ENCODE measurements around the gene BCAR3. TPM values are rescaled to one million over a fixed set of nuclear protein-coding genes. Genes with fewer than 3 reads are reported as not detected.

The BCAR3 gene
- total RNA-seq, 6 donors from 2014 or later, result 26.3 to 48.8 (median 31.9) TPM

DNA sequence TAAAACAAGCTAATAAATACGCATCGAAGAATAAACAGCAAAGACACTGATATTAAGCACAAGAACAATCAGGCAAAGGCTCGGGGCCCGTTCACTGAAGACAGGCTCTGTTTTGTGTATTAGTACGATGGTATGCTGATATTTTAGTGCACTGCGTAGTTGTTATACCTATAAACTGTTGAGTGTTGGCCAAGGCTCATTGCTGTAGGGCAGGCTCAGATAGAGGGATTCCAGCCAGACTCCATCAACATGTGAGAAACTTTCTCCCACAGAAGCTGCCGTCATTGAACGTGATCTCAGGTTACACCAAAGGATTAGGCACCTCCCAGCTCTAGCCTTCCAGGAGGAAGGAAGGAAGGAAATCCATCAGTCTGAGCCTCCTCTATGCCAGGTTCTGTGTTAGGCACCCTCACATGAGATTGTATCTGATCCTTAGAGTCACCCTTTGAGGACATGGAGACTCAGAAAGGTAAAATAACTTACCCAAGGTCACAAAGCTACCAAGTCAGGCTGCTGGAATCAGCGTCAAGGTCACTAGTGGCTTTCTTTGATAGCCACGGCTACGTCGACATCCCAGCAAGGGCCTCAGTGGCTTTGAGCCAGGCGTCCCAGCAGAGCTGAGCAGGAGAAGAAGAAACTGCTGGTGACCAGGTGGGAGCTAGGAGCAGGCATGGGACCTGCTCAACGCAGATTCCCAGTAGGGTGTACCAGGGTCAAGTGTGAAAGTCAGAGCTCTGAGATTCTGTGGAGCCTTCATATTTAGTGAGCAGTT, 14.8 kb downstream of the BCAR3 start:
- Histone ChIP-seq H3K36me3 (peaks cover 0 to 23% (median 0%) of the 10 kb centered on the region in 4 donors), H3K4me1 (peaks cover 59 to 82% (median 65%) of the 10 kb centered on the region in 4 donors), H3K4me3 (no peak overlapping the region), H3K9me3 (no peaks in the 10 kb centered on the region), H3K27ac (peak overlapping the region in 1 of 4 donors; percentile 60), H3K27me3 (no peaks in the 10 kb centered on the region)
- TF ChIP-seq EP300 (IDR thresholded peaks at IDR 0.05) (no peak), POLR2A (IDR thresholded peaks at IDR 0.05) (no peak), POLR2AphosphoS5 (IDR thresholded peaks at IDR 0.05) (no peak)
- TF ChIP-seq, protein P1, sequence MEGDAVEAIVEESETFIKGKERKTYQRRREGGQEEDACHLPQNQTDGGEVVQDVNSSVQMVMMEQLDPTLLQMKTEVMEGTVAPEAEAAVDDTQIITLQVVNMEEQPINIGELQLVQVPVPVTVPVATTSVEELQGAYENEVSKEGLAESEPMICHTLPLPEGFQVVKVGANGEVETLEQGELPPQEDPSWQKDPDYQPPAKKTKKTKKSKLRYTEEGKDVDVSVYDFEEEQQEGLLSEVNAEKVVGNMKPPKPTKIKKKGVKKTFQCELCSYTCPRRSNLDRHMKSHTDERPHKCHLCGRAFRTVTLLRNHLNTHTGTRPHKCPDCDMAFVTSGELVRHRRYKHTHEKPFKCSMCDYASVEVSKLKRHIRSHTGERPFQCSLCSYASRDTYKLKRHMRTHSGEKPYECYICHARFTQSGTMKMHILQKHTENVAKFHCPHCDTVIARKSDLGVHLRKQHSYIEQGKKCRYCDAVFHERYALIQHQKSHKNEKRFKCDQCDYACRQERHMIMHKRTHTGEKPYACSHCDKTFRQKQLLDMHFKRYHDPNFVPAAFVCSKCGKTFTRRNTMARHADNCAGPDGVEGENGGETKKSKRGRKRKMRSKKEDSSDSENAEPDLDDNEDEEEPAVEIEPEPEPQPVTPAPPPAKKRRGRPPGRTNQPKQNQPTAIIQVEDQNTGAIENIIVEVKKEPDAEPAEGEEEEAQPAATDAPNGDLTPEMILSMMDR (IDR thresholded peaks at IDR 0.05), result no peak
- ATAC-seq (ENCODE audit: low FRiP score in 2 of 2), result no peak
- no peak for DNase-seq
- 79 to 89% methylated on average over 13 to 14 of the region's 14 CpGs for WGBS, 2 donors

DNA sequence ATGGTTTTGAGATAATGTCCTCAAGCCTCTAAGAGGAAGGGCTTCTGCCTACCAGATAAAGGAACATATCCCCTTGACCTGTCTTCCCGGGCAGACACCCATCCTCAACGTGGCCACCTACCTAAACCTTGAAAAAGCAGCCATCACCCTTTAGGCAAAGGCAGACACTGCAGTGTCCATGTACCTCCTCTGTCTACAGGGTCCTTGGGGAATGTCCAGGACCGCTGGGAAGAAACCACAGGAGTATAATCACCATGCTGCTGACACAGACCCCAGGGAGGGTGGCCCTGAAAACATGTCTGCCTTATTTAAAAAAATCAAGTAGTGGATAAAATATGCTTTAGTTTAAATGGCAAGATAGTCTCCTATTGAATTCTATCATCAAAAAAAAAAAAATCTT, 16.6 kb downstream of the BCAR3 start:
- no peak for TF ChIP-seq POLR2AphosphoS5 (IDR thresholded peaks at IDR 0.05)
- no peak for TF ChIP-seq POLR2A (IDR thresholded peaks at IDR 0.05)
- TF ChIP-seq, protein P1 (IDR thresholded peaks at IDR 0.05), result no peak
- TF ChIP-seq EP300 (IDR thresholded peaks at IDR 0.05), result no peak
- H3K27me3 ChIP-seq, result no peaks in the 10 kb centered on the region
- H3K36me3 ChIP-seq, result peaks cover 0 to 19% (median 0%) of the 10 kb centered on the region in 4 donors
- no peak for DNase-seq
- 61 to 73% methylated on average over 3 of the region's 3 CpGs for WGBS, 2 donors
- no peak for ATAC-seq (ENCODE audit: low FRiP score in 2 of 2)
- H3K27ac ChIP-seq, result peak overlapping the region; percentile 27 to 68 (median 46)
- H3K4me1 ChIP-seq, result peaks cover 41 to 69% (median 50%) of the 10 kb centered on the region in 4 donors
- no peaks in the 10 kb centered on the region for H3K9me3 ChIP-seq
- no peak overlapping the region for H3K4me3 ChIP-seq

DNA sequence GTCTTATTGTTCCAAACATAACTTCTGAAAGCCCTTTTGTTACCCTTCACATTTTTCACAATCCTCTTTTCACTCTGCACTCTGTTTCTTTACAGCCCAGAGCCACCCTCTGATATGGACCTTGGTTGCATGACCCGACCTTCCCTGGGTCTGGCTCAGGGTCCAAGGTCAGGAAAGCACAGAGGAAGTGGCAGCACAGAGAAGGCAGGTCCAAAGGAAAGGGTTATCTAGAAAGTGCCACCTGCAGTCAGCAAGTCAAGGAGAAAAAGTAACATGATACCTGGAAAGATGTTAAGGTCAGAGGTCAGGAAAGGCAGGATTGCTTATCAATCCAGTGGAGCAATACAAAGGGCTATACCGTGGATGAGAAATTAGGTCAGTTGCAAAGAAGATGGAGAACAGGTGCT, 18.4 kb downstream of the BCAR3 start:
- WGBS, 2 donors, result 93 to 98% methylated on average over 2 of the region's 2 CpGs
- H3K4me3 ChIP-seq, result no peak overlapping the region
- no peaks in the 10 kb centered on the region for H3K27me3 ChIP-seq
- TF ChIP-seq, protein P1 (IDR thresholded peaks at IDR 0.05), result no peak
- TF ChIP-seq POLR2AphosphoS5 (IDR thresholded peaks at IDR 0.05), result no peak
- TF ChIP-seq POLR2A (IDR thresholded peaks at IDR 0.05), result no peak
- TF ChIP-seq EP300 (IDR thresholded peaks at IDR 0.05), result no peak
- DNase-seq (no peak), ATAC-seq (ENCODE audit: low FRiP score in 2 of 2) (no peak)
- peaks cover 30 to 55% (median 41%) of the 10 kb centered on the region in 4 donors for H3K4me1 ChIP-seq
- no peaks in the 10 kb centered on the region for H3K9me3 ChIP-seq
- peaks cover 0 to 25% (median 2%) of the 10 kb centered on the region in 4 donors for H3K36me3 ChIP-seq
- peak overlapping the region in 2 of 4 donors; percentile 61 to 68 for H3K27ac ChIP-seq

DNA sequence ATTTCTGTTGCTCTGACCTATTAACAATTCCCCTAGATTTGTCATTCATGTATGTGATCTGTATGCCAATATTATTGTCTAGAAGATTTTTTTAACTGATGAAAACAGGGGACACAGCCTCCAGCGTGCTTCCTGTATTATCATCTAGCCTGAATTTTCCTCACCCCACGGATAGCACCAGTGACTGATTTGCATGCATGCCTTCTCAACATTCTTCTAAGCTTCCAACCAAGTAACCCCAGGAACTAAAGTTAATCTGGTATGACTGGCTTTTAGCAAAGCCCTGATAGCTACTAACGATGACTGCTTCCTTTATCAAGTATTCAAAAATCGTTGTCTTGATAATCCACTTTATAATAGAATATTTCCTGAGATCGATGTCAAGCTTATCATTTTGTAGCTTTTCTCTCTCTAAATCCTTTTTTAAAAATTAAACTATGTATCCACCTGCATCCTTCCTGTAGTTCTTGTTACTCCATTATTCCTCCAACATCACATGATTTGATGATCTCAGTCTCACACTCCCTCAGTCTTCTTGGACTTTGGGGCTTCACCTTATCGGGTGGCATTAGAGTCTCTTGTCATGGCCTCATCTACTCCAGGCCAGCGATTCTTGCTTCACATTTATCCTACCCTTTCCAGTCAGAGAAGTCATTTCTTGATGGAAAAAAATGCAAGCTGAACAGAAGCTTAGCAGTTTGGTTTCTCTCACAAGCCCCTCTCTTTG, 19.0 kb downstream of the BCAR3 start:
- H3K4me3 ChIP-seq, result no peak overlapping the region
- DNase-seq (no peak), ATAC-seq (ENCODE audit: low FRiP score in 2 of 2) (no peak)
- H3K27ac ChIP-seq, result peak overlapping the region; percentile 26 to 68 (median 53)
- peaks cover 0 to 20% (median 2%) of the 10 kb centered on the region in 4 donors for H3K36me3 ChIP-seq
- TF ChIP-seq, protein P1 (IDR thresholded peaks at IDR 0.05), result no peak
- TF ChIP-seq EP300 (IDR thresholded peaks at IDR 0.05) (no peak), POLR2AphosphoS5 (IDR thresholded peaks at IDR 0.05) (no peak), POLR2A (IDR thresholded peaks at IDR 0.05) (no peak)
- H3K9me3 ChIP-seq, result no peaks in the 10 kb centered on the region
- WGBS, 2 donors, result 67 to 75% methylated on average over 7 of the region's 7 CpGs
- no peaks in the 10 kb centered on the region for H3K27me3 ChIP-seq
- peaks cover 26 to 50% (median 38%) of the 10 kb centered on the region in 4 donors for H3K4me1 ChIP-seq
